WTC11 (cell line): ENCODE results near the gene SLIT3.

Source experiments
- ATF2 ChIP-seq: sonication (generic); formaldehyde crosslinking; IDR thresholded peaks from 2 replicates; pipeline ENCODE4 v1.8.1; 2022; ENCODE audit warnings: low read depth, missing genetic modification reagents, borderline replicate concordance
- CBFB ChIP-seq: sonication (generic); formaldehyde crosslinking; IDR thresholded peaks from 2 replicates; pipeline ENCODE4 v1.8.1; 2022; ENCODE audit warnings: mild to moderate bottlenecking, low read depth, missing genetic modification reagents
- FOXP4 ChIP-seq: sonication (generic); formaldehyde crosslinking; IDR thresholded peaks from 2 replicates; pipeline ENCODE4 v1.8.0; 2022; ENCODE audit warnings: mild to moderate bottlenecking, missing genetic modification reagents
- RELA ChIP-seq: sonication (generic); formaldehyde crosslinking; IDR thresholded peaks from 2 replicates; pipeline ENCODE4 v1.8.1; 2022; ENCODE audit warnings: missing genetic modification reagents, mild to moderate bottlenecking, borderline replicate concordance
- USF2 ChIP-seq: sonication (generic); formaldehyde crosslinking; IDR thresholded peaks from 2 replicates; pipeline ENCODE4 v1.8.1; 2023; ENCODE audit warnings: mild to moderate bottlenecking, missing genetic modification reagents, moderate library complexity
- ZNF281 ChIP-seq: sonication (generic); formaldehyde crosslinking; IDR thresholded peaks from 2 replicates; pipeline ENCODE4 v1.8.0; 2023; ENCODE audit warnings: mild to moderate bottlenecking, missing genetic modification reagents
- TF ChIP-seq, protein P1 (sequence below): fragments of 200-600 bp; IDR thresholded peaks from 2 replicates; pipeline ENCODE4 v1.8.0; 2022; ENCODE audit warnings: antibody characterized with exemption

GRCh38 chr5:169003721-169004541 is 297.0 kb downstream of the SLIT3 start:
- TF ChIP-seq, protein P1, sequence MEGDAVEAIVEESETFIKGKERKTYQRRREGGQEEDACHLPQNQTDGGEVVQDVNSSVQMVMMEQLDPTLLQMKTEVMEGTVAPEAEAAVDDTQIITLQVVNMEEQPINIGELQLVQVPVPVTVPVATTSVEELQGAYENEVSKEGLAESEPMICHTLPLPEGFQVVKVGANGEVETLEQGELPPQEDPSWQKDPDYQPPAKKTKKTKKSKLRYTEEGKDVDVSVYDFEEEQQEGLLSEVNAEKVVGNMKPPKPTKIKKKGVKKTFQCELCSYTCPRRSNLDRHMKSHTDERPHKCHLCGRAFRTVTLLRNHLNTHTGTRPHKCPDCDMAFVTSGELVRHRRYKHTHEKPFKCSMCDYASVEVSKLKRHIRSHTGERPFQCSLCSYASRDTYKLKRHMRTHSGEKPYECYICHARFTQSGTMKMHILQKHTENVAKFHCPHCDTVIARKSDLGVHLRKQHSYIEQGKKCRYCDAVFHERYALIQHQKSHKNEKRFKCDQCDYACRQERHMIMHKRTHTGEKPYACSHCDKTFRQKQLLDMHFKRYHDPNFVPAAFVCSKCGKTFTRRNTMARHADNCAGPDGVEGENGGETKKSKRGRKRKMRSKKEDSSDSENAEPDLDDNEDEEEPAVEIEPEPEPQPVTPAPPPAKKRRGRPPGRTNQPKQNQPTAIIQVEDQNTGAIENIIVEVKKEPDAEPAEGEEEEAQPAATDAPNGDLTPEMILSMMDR: no peak
- TF ChIP-seq RELA (no peak), ZNF281 (no peak), ATF2 (no peak), FOXP4 (CRISPR knock-in tag) (no peak), USF2 (no peak), CBFB (CRISPR knock-in tag) (no peak)
